Fibroblast of pulmonary artery (primary cell): ENCODE measurements around the gene ITIH1.

Source experiments
- DNase-seq: peaks from one replicate; pipeline ENCODE4 v3.0.0-alpha.2; 2010; ENCODE audit warnings: low read depth
- H3K4me3 ChIP-seq: replicated peaks from 2 replicates; pipeline ENCODE4 v1.5.1; 2011; ENCODE audit warnings: low read depth, mild to moderate bottlenecking, control low read depth, low read length, moderate library complexity
- CTCF ChIP-seq: IDR thresholded peaks from 2 replicates; pipeline ENCODE4 v1.5.1; 2011; ENCODE audit warnings: mild to moderate bottlenecking, control low read depth, low read length, inconsistent platforms; ENCODE audit errors: missing control alignments

ITIH1 gene

GRCh38 chr3:52787246-52787645 is 9.8 kb downstream of the ITIH1 start:
- H3K4me3 ChIP-seq = no peak overlapping the region
- DNase-seq = no peak
- TF ChIP-seq CTCF = no peak

GRCh38 chr3:52787672-52788625 is 10.6 kb downstream of the ITIH1 start:
- TF ChIP-seq CTCF = no peak
- DNase-seq = no peak
- no peak overlapping the region for H3K4me3 ChIP-seq

- no peak overlapping the region for H3K4me3 ChIP-seq
- TF ChIP-seq CTCF = no peak
- no peak for DNase-seq
Observed at GRCh38 chr3:52788890-52789745, 11.7 kb downstream of the ITIH1 start.

- no peak overlapping the region for H3K4me3 ChIP-seq
- no peak for TF ChIP-seq CTCF
- no peak for DNase-seq
Observed at GRCh38 chr3:52789746-52790040, 12.3 kb downstream of the ITIH1 start.

- H3K4me3 ChIP-seq = no peak overlapping the region
- TF ChIP-seq CTCF = no peak
- DNase-seq = no peak
Observed at GRCh38 chr3:52790337-52790736, 12.9 kb downstream of the ITIH1 start.

- H3K4me3 ChIP-seq = no peak overlapping the region
- TF ChIP-seq CTCF = no peak
- DNase-seq = no peak
Observed at GRCh38 chr3:52790741-52791140, 13.3 kb downstream of the ITIH1 start.
